Loucy (cell line): ENCODE measurements around the gene LCTL.

ENCODE experiments used
- EZH2phosphoT487 ChIP-seq: fragments of 200-600 bp; IDR thresholded peaks from 2 replicates; pipeline ENCODE4 v1.6.1; 2018; ENCODE audit warnings: antibody characterized with exemption, mild to moderate bottlenecking, moderate library complexity, borderline replicate concordance
- TF ChIP-seq, protein P1 (sequence below): fragments of 200-600 bp; sonication (generic); conservative IDR thresholded peaks from 2 replicates; pipeline ENCODE4 v1.5.1; 2014; ENCODE audit warnings: mild to moderate bottlenecking, antibody characterized with exemption, low read length

- TF ChIP-seq, protein P1, sequence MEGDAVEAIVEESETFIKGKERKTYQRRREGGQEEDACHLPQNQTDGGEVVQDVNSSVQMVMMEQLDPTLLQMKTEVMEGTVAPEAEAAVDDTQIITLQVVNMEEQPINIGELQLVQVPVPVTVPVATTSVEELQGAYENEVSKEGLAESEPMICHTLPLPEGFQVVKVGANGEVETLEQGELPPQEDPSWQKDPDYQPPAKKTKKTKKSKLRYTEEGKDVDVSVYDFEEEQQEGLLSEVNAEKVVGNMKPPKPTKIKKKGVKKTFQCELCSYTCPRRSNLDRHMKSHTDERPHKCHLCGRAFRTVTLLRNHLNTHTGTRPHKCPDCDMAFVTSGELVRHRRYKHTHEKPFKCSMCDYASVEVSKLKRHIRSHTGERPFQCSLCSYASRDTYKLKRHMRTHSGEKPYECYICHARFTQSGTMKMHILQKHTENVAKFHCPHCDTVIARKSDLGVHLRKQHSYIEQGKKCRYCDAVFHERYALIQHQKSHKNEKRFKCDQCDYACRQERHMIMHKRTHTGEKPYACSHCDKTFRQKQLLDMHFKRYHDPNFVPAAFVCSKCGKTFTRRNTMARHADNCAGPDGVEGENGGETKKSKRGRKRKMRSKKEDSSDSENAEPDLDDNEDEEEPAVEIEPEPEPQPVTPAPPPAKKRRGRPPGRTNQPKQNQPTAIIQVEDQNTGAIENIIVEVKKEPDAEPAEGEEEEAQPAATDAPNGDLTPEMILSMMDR, result no peak
- TF ChIP-seq EZH2phosphoT487, result no peak
These were observed 30.7 kb downstream of the LCTL start for GRCh38 chr15:66535056-66535455.
